Measurements from ENCODE around the gene BATF3.
"Not testable (repeated sequence)": the region's sequence is repeated elsewhere in the genome, so short reads cannot be mapped to it uniquely, and the experiment has no call there.

BATF3 gene

GRCh38 chr1:212664409-212665199, 35.0 kb downstream of the BATF3 start:
- Histone ChIP-seq H3K9me3 (no peaks in the 10 kb centered on the region), H3K4me3 (ENCODE audit: low read depth in 1 of 2, low read length in 1 of 2) (peak overlapping the region in 1 of 2 experiments; percentile 73), H3K36me3 (no peaks in the 10 kb centered on the region), H3K4me1 (ENCODE audit: control insufficient read depth in 1 of 2, insufficient read depth in 1 of 2, low read depth in 1 of 2, low read length in 1 of 2) (peaks cover 19 to 25% of the 10 kb centered on the region in 2 experiments), H3K27ac (no peak overlapping the region), H3K27me3 (no peaks in the 10 kb centered on the region)
- no peak for TF ChIP-seq CTCF (IDR thresholded peaks at IDR 0.05)

- H3K27ac ChIP-seq; H3K4me1 ChIP-seq (ENCODE audit: control insufficient read depth in 1 of 2, insufficient read depth in 1 of 2, low read depth in 1 of 2, low read length in 1 of 2); H3K4me3 ChIP-seq (ENCODE audit: low read depth in 1 of 2, low read length in 1 of 2); H3K9me3 ChIP-seq; H3K27me3 ChIP-seq; H3K36me3 ChIP-seq: not testable (repeated sequence)
Measured at GRCh38 chr1:212658250-212658649, 41.4 kb downstream of the BATF3 start.

- Histone ChIP-seq H3K4me3 (ENCODE audit: low read depth in 1 of 2, low read length in 1 of 2) (no peak overlapping the region), H3K27ac (no peak overlapping the region), H3K36me3 (no peaks in the 10 kb centered on the region), H3K4me1 (ENCODE audit: control insufficient read depth in 1 of 2, insufficient read depth in 1 of 2, low read depth in 1 of 2, low read length in 1 of 2) (no peaks in the 10 kb centered on the region), H3K27me3 (no peaks in the 10 kb centered on the region), H3K9me3 (no peaks in the 10 kb centered on the region)
- no peak for TF ChIP-seq CTCF (IDR thresholded peaks at IDR 0.05)
Measured at GRCh38 chr1:212656730-212657129, 42.9 kb downstream of the BATF3 start.

- no peak for TF ChIP-seq CTCF (IDR thresholded peaks at IDR 0.05)
- Histone ChIP-seq H3K27ac (no peak overlapping the region), H3K36me3 (no peaks in the 10 kb centered on the region), H3K4me1 (ENCODE audit: control insufficient read depth in 1 of 2, insufficient read depth in 1 of 2, low read depth in 1 of 2, low read length in 1 of 2) (no peaks in the 10 kb centered on the region), H3K27me3 (no peaks in the 10 kb centered on the region), H3K4me3 (ENCODE audit: low read depth in 1 of 2, low read length in 1 of 2) (no peak overlapping the region), H3K9me3 (no peaks in the 10 kb centered on the region)
Measured at GRCh38 chr1:212655668-212656440, 43.8 kb downstream of the BATF3 start.

- no peak for TF ChIP-seq CTCF (IDR thresholded peaks at IDR 0.05)
- Histone ChIP-seq H3K36me3 (no peaks in the 10 kb centered on the region), H3K27me3 (no peaks in the 10 kb centered on the region), H3K27ac (no peak overlapping the region), H3K4me1 (ENCODE audit: control insufficient read depth in 1 of 2, insufficient read depth in 1 of 2, low read depth in 1 of 2, low read length in 1 of 2) (no peaks in the 10 kb centered on the region), H3K4me3 (ENCODE audit: low read depth in 1 of 2, low read length in 1 of 2) (no peak overlapping the region), H3K9me3 (no peaks in the 10 kb centered on the region)
Measured at GRCh38 chr1:212652609-212653008, 47.0 kb downstream of the BATF3 start.

GRCh38 chr1:212651977-212652376, 47.7 kb downstream of the BATF3 start:
- Histone ChIP-seq H3K9me3 (no peaks in the 10 kb centered on the region), H3K27ac (no peak overlapping the region), H3K27me3 (no peaks in the 10 kb centered on the region), H3K4me3 (ENCODE audit: low read depth in 1 of 2, low read length in 1 of 2) (no peak overlapping the region), H3K36me3 (no peaks in the 10 kb centered on the region), H3K4me1 (ENCODE audit: control insufficient read depth in 1 of 2, insufficient read depth in 1 of 2, low read depth in 1 of 2, low read length in 1 of 2) (no peaks in the 10 kb centered on the region)
- no peak for TF ChIP-seq CTCF (IDR thresholded peaks at IDR 0.05)

Data from neutrophil (primary cell).